Lung microvascular endothelial cell (primary cell): ENCODE results near the gene SOCS3. TPM values are rescaled to one million over a fixed set of nuclear protein-coding genes. Genes with fewer than 3 reads are reported as not detected.

ENCODE experiments used
- DNase-seq, 2 donors: peaks; one replicate each; pipeline versions ENCODE4 v3.0.0 to v3.0.0-alpha.2; 2010; ENCODE audit warnings: low read depth in 2 of 2
- total RNA-seq: library from RNA; depleted of rRNA; stranded (reverse); fragments of >200 nt; gene quantifications from 2 replicates; pipeline ENCODE4 v1.2.1, GENCODE V29; 2014

Gene SOCS3
- total RNA-seq, 1 donor from 2014 or later, result 79.6 TPM

GRCh38 chr17:78390241-78391050 is 30.6 kb upstream of the SOCS3 start:
- DNase-seq, result peak in 1 of 2 donors; percentile 93

- peak in 1 of 2 donors; percentile 85 for DNase-seq
Measured at GRCh38 chr17:78387977-78388941, 28.4 kb upstream of the SOCS3 start.

GRCh38 chr17:78384479-78385175 is 24.8 kb upstream of the SOCS3 start:
- no peak for DNase-seq

GRCh38 chr17:78383725-78384471 is 24.0 kb upstream of the SOCS3 start:
- peak; percentile 96 to 100 for DNase-seq

GRCh38 chr17:78381601-78382232 is 21.8 kb upstream of the SOCS3 start:
- DNase-seq, result peak; percentile 37 to 83

- no peak for DNase-seq
Measured at GRCh38 chr17:78380370-78380769, 20.5 kb upstream of the SOCS3 start.

GRCh38 chr17:78379131-78379491 is 19.2 kb upstream of the SOCS3 start:
- peak; percentile 96 to 98 for DNase-seq

GRCh38 chr17:78378225-78379130 is 18.6 kb upstream of the SOCS3 start, which contains the start of gene PGS1:
TSS of gene PGS1 (plus strand) at chr17:78378649. CDS start at chr17:78378666, 17 bp downstream.
- DNase-seq, result peak; percentile 77 to 87

- DNase-seq, result no peak
Measured at GRCh38 chr17:78377858-78378224, 18.0 kb upstream of the SOCS3 start.

GRCh38 chr17:78376161-78376560 is 16.3 kb upstream of the SOCS3 start:
- no peak for DNase-seq

- peak; percentile 75 to 87 for DNase-seq
Measured at GRCh38 chr17:78375401-78376151, 15.7 kb upstream of the SOCS3 start.

GRCh38 chr17:78374631-78375274 is 14.9 kb upstream of the SOCS3 start:
- DNase-seq, result peak; percentile 84 to 96

GRCh38 chr17:78374189-78374588 is 14.3 kb upstream of the SOCS3 start:
- DNase-seq, result no peak

GRCh38 chr17:78372841-78373240 is 13.0 kb upstream of the SOCS3 start:
- DNase-seq, result no peak

GRCh38 chr17:78371056-78371455 is 11.2 kb upstream of the SOCS3 start:
- no peak for DNase-seq

- DNase-seq, result no peak
Measured at GRCh38 chr17:78369791-78370381, 10.0 kb upstream of the SOCS3 start.

- DNase-seq, result no peak
Measured at GRCh38 chr17:78368854-78369495, 9.1 kb upstream of the SOCS3 start.
